ENCODE results near the gene SLC36A2. TPM values are rescaled to one million over a fixed set of nuclear protein-coding genes. Genes with fewer than 3 reads are reported as not detected.

Gene SLC36A2
- total RNA-seq, 4 donors from 2014 or later: not detected

- H3K9me3 ChIP-seq: no peaks in the 10 kb centered on the region
- WGBS: 87% methylated on average over 5 of the region's 5 CpGs
- H3K36me3 ChIP-seq: no peaks in the 10 kb centered on the region
- intact Hi-C loops (cut with DNase I): no loop called here
- H3K27ac ChIP-seq (replicated peaks in 1 of 4): no peak overlapping the region
- DNase-seq (ENCODE audit: extremely low spot score): peak; percentile 34
- H3K27me3 ChIP-seq: no peaks in the 10 kb centered on the region
- no peaks in the 10 kb centered on the region for H3K4me1 ChIP-seq
- TF ChIP-seq POLR2AphosphoS5 (IDR thresholded peaks at IDR 0.05) (no peak), EP300 (IDR thresholded peaks at IDR 0.05) (no peak), CTCF (IDR thresholded peaks at IDR 0.05) (no peak), POLR2A (IDR thresholded peaks at IDR 0.05; ENCODE audit: low read depth) (no peak)
- no peak overlapping the region for H3K4me3 ChIP-seq
These were observed 52.2 kb downstream of the SLC36A2 start for GRCh38 chr5:151295138-151295537.

GRCh38 chr5:151293624-151294023, 53.7 kb downstream of the SLC36A2 start:
- no peak overlapping the region for H3K4me3 ChIP-seq
- 62% methylated on average over 4 of the region's 4 CpGs for WGBS
- no peak for TF ChIP-seq EP300 (IDR thresholded peaks at IDR 0.05)
- TF ChIP-seq POLR2A (IDR thresholded peaks at IDR 0.05; ENCODE audit: low read depth): no peak
- no peak for TF ChIP-seq CTCF (IDR thresholded peaks at IDR 0.05)
- TF ChIP-seq POLR2AphosphoS5 (IDR thresholded peaks at IDR 0.05): no peak
- H3K27ac ChIP-seq (replicated peaks in 1 of 4): no peak overlapping the region
- intact Hi-C loops (cut with DNase I): no loop called here
- H3K27me3 ChIP-seq: no peaks in the 10 kb centered on the region
- DNase-seq (ENCODE audit: extremely low spot score): no peak
- no peaks in the 10 kb centered on the region for H3K9me3 ChIP-seq
- no peaks in the 10 kb centered on the region for H3K4me1 ChIP-seq
- no peaks in the 10 kb centered on the region for H3K36me3 ChIP-seq

GRCh38 chr5:151288180-151288579, 59.2 kb downstream of the SLC36A2 start:
- Histone ChIP-seq H3K36me3 (no peaks in the 10 kb centered on the region), H3K9me3 (no peaks in the 10 kb centered on the region), H3K27me3 (no peaks in the 10 kb centered on the region), H3K4me3 (no peak overlapping the region), H3K27ac (replicated peaks in 1 of 4) (no peak overlapping the region), H3K4me1 (no peaks in the 10 kb centered on the region)
- no peak for TF ChIP-seq EP300 (IDR thresholded peaks at IDR 0.05)
- no peak for TF ChIP-seq CTCF (IDR thresholded peaks at IDR 0.05)
- TF ChIP-seq POLR2A (IDR thresholded peaks at IDR 0.05; ENCODE audit: low read depth): no peak
- TF ChIP-seq POLR2AphosphoS5 (IDR thresholded peaks at IDR 0.05): no peak
- intact Hi-C loops (cut with DNase I): no loop called here
- 46% methylated on average over 2 of the region's 2 CpGs for WGBS
- no peak for DNase-seq (ENCODE audit: extremely low spot score)

GRCh38 chr5:151286246-151286645, 61.1 kb downstream of the SLC36A2 start:
- Histone ChIP-seq H3K27me3 (no peaks in the 10 kb centered on the region), H3K4me3 (no peak overlapping the region), H3K4me1 (no peaks in the 10 kb centered on the region), H3K9me3 (no peaks in the 10 kb centered on the region), H3K36me3 (no peaks in the 10 kb centered on the region), H3K27ac (replicated peaks in 1 of 4) (no peak overlapping the region)
- WGBS: 73% methylated on average over 1 of the region's 1 CpG
- no peak for DNase-seq (ENCODE audit: extremely low spot score)
- no peak for TF ChIP-seq POLR2A (IDR thresholded peaks at IDR 0.05; ENCODE audit: low read depth)
- no peak for TF ChIP-seq EP300 (IDR thresholded peaks at IDR 0.05)
- TF ChIP-seq CTCF (IDR thresholded peaks at IDR 0.05): no peak
- TF ChIP-seq POLR2AphosphoS5 (IDR thresholded peaks at IDR 0.05): no peak
- intact Hi-C loops (cut with DNase I): no loop called here

GRCh38 chr5:151285683-151286082, 61.7 kb downstream of the SLC36A2 start:
- no peaks in the 10 kb centered on the region for H3K27me3 ChIP-seq
- 72% methylated on average over 5 of the region's 5 CpGs for WGBS
- intact Hi-C loops (cut with DNase I): no loop called here

More at GRCh38 chr5:151285683-151286082, 61.7 kb downstream of the SLC36A2 start:
- no peak overlapping the region for H3K4me3 ChIP-seq
- TF ChIP-seq POLR2AphosphoS5 (IDR thresholded peaks at IDR 0.05): no peak
- TF ChIP-seq POLR2A (IDR thresholded peaks at IDR 0.05; ENCODE audit: low read depth): no peak
- TF ChIP-seq EP300 (IDR thresholded peaks at IDR 0.05): no peak
- TF ChIP-seq CTCF (IDR thresholded peaks at IDR 0.05): no peak
- no peaks in the 10 kb centered on the region for H3K36me3 ChIP-seq
- H3K27ac ChIP-seq (replicated peaks in 1 of 4): no peak overlapping the region
- H3K9me3 ChIP-seq: no peaks in the 10 kb centered on the region
- DNase-seq (ENCODE audit: extremely low spot score): no peak
- no peaks in the 10 kb centered on the region for H3K4me1 ChIP-seq

Measured in esophagus muscularis mucosa (tissue), 4 donors.